GM21723 (cell line): ENCODE results near the gene PHPT1.

Experiments
- ATAC-seq: cut with Tn5 transposase; IDR thresholded peaks from one replicate; pipeline ENCODE4 v1.9.1; 2021; ENCODE audit warnings: mild to moderate bottlenecking, moderate library complexity; ENCODE audit not compliant: unreplicated experiment

The PHPT1 gene

GRCh38 chr9:136846376-136847087 is 2.7 kb upstream of the PHPT1 start:
- no peak for ATAC-seq

- no peak for ATAC-seq
Measured at GRCh38 chr9:136847088-136847825, 2.0 kb upstream of the PHPT1 start.

- peak; percentile 30 for ATAC-seq
Measured at GRCh38 chr9:136847826-136848392, 1.3 kb upstream of the PHPT1 start.

GRCh38 chr9:136848393-136849037 is 694 bp upstream of the PHPT1 start:
- peak; percentile 11 for ATAC-seq

GRCh38 chr9:136849960-136850865 is 1.0 kb downstream of the PHPT1 start:
- ATAC-seq, result no peak

- no peak for ATAC-seq
Measured at GRCh38 chr9:136850866-136851775, 1.9 kb downstream of the PHPT1 start.

GRCh38 chr9:136851941-136852663 is 2.9 kb downstream of the PHPT1 start, which contains the start of gene MAMDC4:
MAMDC4 (plus strand) TSS chr9:136852346; CDS start chr9:136852417, 71 bp downstream.
- no peak for ATAC-seq

- ATAC-seq, result no peak
Measured at GRCh38 chr9:136852664-136853595, 3.7 kb downstream of the PHPT1 start.

- ATAC-seq, result no peak
Measured at GRCh38 chr9:136853596-136854112, 4.4 kb downstream of the PHPT1 start.

GRCh38 chr9:136854113-136854841 is 5.1 kb downstream of the PHPT1 start:
- no peak for ATAC-seq

GRCh38 chr9:136854842-136855460 is 5.7 kb downstream of the PHPT1 start:
- no peak for ATAC-seq

- ATAC-seq, result no peak
Measured at GRCh38 chr9:136855461-136856078, 6.4 kb downstream of the PHPT1 start.

GRCh38 chr9:136856079-136856476 is 6.9 kb downstream of the PHPT1 start:
- no peak for ATAC-seq

- ATAC-seq, result no peak
Measured at GRCh38 chr9:136856541-136857141, 7.4 kb downstream of the PHPT1 start.

- ATAC-seq, result no peak
Measured at GRCh38 chr9:136857166-136857565, 8.0 kb downstream of the PHPT1 start.
